Gastrocnemius medialis (tissue), 4 donors: ENCODE results near the gene GTF2H2C.

Experiments used
- POLR2A ChIP-seq, 2 donors: fragments of 450-650 bp; IDR thresholded peaks; one replicate each; pipeline ENCODE4 v1.6.1; 2017; ENCODE audit warnings: antibody characterized with exemption in 2 of 2, mild to moderate bottlenecking in 2 of 2, moderate library complexity in 2 of 2
- TF ChIP-seq, protein P1 (sequence below), 5 experiments: fragments of 450-650 bp in 3 of 5; fragments of 200-600 bp in 2 of 5; sonication (generic) in 2 of 5; IDR thresholded peaks in 4 of 5; conservative IDR thresholded peaks in 1 of 5; 1 replicate in 4 of 5; 2 replicates in 1 of 5; pipeline ENCODE4 v1.5.1; 2016 to 2019; ENCODE audit warnings: antibody characterized with exemption in 5 of 5, mild to moderate bottlenecking in 3 of 5, moderate library complexity in 3 of 5

DNA sequence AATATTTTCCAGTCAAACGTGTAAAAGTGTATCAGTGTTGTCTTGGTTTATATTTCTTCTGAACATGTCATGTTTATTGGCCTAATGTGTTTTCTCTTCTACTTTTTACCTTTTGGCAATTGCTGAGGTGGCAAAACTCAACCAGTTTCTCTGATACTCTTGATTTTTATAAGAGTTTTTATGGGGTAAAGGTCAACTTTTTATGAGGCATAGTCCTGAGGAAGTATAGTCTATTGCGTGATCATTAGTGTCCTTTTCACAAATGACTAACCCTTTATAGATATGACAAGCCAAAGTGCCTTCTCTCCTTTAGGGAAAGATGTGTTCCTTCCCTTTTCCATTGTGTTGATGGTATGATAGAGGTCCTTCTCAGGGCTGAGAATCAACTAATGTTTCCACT, 34.5 kb upstream of the GTF2H2C start:
- TF ChIP-seq, protein P1, sequence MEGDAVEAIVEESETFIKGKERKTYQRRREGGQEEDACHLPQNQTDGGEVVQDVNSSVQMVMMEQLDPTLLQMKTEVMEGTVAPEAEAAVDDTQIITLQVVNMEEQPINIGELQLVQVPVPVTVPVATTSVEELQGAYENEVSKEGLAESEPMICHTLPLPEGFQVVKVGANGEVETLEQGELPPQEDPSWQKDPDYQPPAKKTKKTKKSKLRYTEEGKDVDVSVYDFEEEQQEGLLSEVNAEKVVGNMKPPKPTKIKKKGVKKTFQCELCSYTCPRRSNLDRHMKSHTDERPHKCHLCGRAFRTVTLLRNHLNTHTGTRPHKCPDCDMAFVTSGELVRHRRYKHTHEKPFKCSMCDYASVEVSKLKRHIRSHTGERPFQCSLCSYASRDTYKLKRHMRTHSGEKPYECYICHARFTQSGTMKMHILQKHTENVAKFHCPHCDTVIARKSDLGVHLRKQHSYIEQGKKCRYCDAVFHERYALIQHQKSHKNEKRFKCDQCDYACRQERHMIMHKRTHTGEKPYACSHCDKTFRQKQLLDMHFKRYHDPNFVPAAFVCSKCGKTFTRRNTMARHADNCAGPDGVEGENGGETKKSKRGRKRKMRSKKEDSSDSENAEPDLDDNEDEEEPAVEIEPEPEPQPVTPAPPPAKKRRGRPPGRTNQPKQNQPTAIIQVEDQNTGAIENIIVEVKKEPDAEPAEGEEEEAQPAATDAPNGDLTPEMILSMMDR (IDR thresholded peaks at IDR 0.05 in 4 of 5, conservative IDR thresholded peaks at IDR 0.05 in 1 of 5), result no peak
- no peak for TF ChIP-seq POLR2A (IDR thresholded peaks at IDR 0.05)
